Caco-2 (cell line): ENCODE results near the gene ARRDC2. TPM values are rescaled to one million over a fixed set of nuclear protein-coding genes. Genes with fewer than 3 reads are reported as not detected.

Source experiments
- BruUV-seq: library from RNA; stranded (reverse); fragments of 400-500 nt; replicated peaks from 2 replicates; lab custom pipeline; 2021; lab: Mats Ljungman, UMichigan
- CTCF ChIA-PET: fragments of 300-600 bp; sonication (Branson Sonifier 250); formaldehyde crosslinking; loops from one replicate; lab custom pipeline; 2022; ENCODE audit warnings: antibody characterized with exemption; lab: Charles Lee
- POLR2A ChIA-PET: fragments of 300-600 bp; sonication (Branson Sonifier 250); formaldehyde crosslinking; loops from one replicate; lab custom pipeline; 2022; ENCODE audit warnings: antibody characterized with exemption; lab: Charles Lee
- DNase-seq, 2 experiments: peaks; one replicate each; pipeline versions ENCODE4 v3.0.0 to v3.0.0-alpha.2; 2020 to 2022
- H3K27me3 ChIP-seq: replicated peaks from 2 replicates; pipeline ENCODE4 v1.6.0; 2011; ENCODE audit warnings: low read length; ENCODE audit not compliant: control insufficient read depth, insufficient read depth
- H3K36me3 ChIP-seq: 2 replicates; pipeline ENCODE4 v1.5.1; 2011; ENCODE audit warnings: low read length; ENCODE audit not compliant: control insufficient read depth, insufficient read depth
- H3K4me1 ChIP-seq: fragments of 250-450 bp; sonication (Bioruptor Pico); 2 replicates; pipeline ENCODE4 v1.5.1; 2020; ENCODE audit warnings: mild to moderate bottlenecking
- H3K4me3 ChIP-seq: 2 replicates; pipeline ENCODE4 v1.5.1; 2011; ENCODE audit warnings: low read depth, mild to moderate bottlenecking, control low read depth, low read length
- H3K9me3 ChIP-seq: fragments of 250-450 bp; sonication (Bioruptor Pico); 2 replicates; pipeline ENCODE4 v1.5.1; 2020; ENCODE audit warnings: mild to moderate bottlenecking, moderate library complexity
- H3K27ac Mint-ChIP-seq: one replicate; pipeline ENCODE4 v1.8.0; 2022; ENCODE audit warnings: mixed read lengths; ENCODE audit not compliant: unreplicated experiment
- H3K27me3 Mint-ChIP-seq: one replicate; pipeline ENCODE4 v1.8.0; 2022; ENCODE audit warnings: mixed read lengths; ENCODE audit not compliant: insufficient read depth, unreplicated experiment
- H3K36me3 Mint-ChIP-seq: one replicate; pipeline ENCODE4 v1.8.0; 2022; ENCODE audit warnings: mild to moderate bottlenecking, mixed read lengths; ENCODE audit not compliant: insufficient read depth, unreplicated experiment
- H3K4me1 Mint-ChIP-seq: one replicate; pipeline ENCODE4 v1.8.0; 2022; ENCODE audit warnings: low read depth, mixed read lengths; ENCODE audit not compliant: unreplicated experiment
- H3K4me3 Mint-ChIP-seq: one replicate; pipeline ENCODE4 v1.8.0; 2022; ENCODE audit warnings: mild to moderate bottlenecking, moderate library complexity, mixed read lengths; ENCODE audit not compliant: unreplicated experiment
- H3K9me3 Mint-ChIP-seq: one replicate; pipeline ENCODE4 v1.8.0; 2022; ENCODE audit warnings: mixed read lengths; ENCODE audit not compliant: unreplicated experiment
- CTCF ChIP-seq, 2 experiments: fragments of 200-600 bp in 1 of 2; IDR thresholded peaks; 1 replicate in 1 of 2; 2 replicates in 1 of 2; pipeline versions ENCODE4 v1.5.1 to v1.8.0; 2011 to 2022; ENCODE audit warnings: antibody characterized with exemption in 1 of 2, control low read depth in 1 of 2, inconsistent platforms in 1 of 2, low read depth in 1 of 2, low read length in 1 of 2, mild to moderate bottlenecking in 1 of 2, moderate library complexity in 1 of 2; ENCODE audit not compliant: insufficient read depth in 1 of 2, severe bottlenecking in 1 of 2, unreplicated experiment in 1 of 2
- intact Hi-C: fragments of 100-400 bp; cut with micrococcal nuclease; formaldehyde crosslinking; loops from one replicate; pipeline ENCODE4 v1.10.0; 2022; ENCODE audit not compliant: unreplicated experiment
- total RNA-seq: library from RNA; stranded (reverse); gene quantifications from 2 replicates; pipeline ENCODE4 v1.2.3, GENCODE V29; 2022

The ARRDC2 gene
- total RNA-seq, 1 experiment from 2014 or later: 6.0 TPM

- BruUV-seq: no TSS peak
- intact Hi-C loops: no loop called here
- CTCF ChIA-PET: no interaction called here
- H3K36me3 ChIP-seq: no peaks in the 10 kb centered on the region
- H3K4me3 ChIP-seq: no peak overlapping the region
- POLR2A ChIA-PET: no interaction called here
- H3K4me3 Mint-ChIP-seq: no peak overlapping the region
- no peaks in the 10 kb centered on the region for H3K9me3 ChIP-seq
- H3K9me3 Mint-ChIP-seq: no peaks in the 10 kb centered on the region
- H3K27me3 Mint-ChIP-seq: no peaks in the 10 kb centered on the region
- no peak for TF ChIP-seq CTCF (IDR thresholded peaks at IDR 0.05; ENCODE audit: insufficient read depth in 1 of 2, low read depth in 1 of 2, low read length in 1 of 2, severe bottlenecking in 1 of 2, unreplicated experiment in 1 of 2)
- no peak for DNase-seq
- H3K4me1 Mint-ChIP-seq: no peaks in the 10 kb centered on the region
- H3K4me1 ChIP-seq: no peaks in the 10 kb centered on the region
- H3K36me3 Mint-ChIP-seq: no peaks in the 10 kb centered on the region
- no peak overlapping the region for H3K27ac Mint-ChIP-seq
- H3K27me3 ChIP-seq: no peaks in the 10 kb centered on the region
Observed at GRCh38 chr19:17988161-17988560, 19.8 kb upstream of the ARRDC2 start.

- Histone ChIP-seq H3K36me3 (no peaks in the 10 kb centered on the region), H3K4me1 (no peaks in the 10 kb centered on the region), H3K9me3 (no peaks in the 10 kb centered on the region), H3K27me3 (no peaks in the 10 kb centered on the region), H3K4me3 (no peak overlapping the region)
- TF ChIP-seq CTCF (IDR thresholded peaks at IDR 0.05; ENCODE audit: insufficient read depth in 1 of 2, low read depth in 1 of 2, low read length in 1 of 2, severe bottlenecking in 1 of 2, unreplicated experiment in 1 of 2): no peak
- no peaks in the 10 kb centered on the region for H3K4me1 Mint-ChIP-seq
- H3K36me3 Mint-ChIP-seq: no peaks in the 10 kb centered on the region
- POLR2A ChIA-PET: no interaction called here
- DNase-seq: no peak
- H3K9me3 Mint-ChIP-seq: no peaks in the 10 kb centered on the region
- CTCF ChIA-PET: no interaction called here
- H3K27ac Mint-ChIP-seq: no peak overlapping the region
- no TSS peak for BruUV-seq
- no peak overlapping the region for H3K4me3 Mint-ChIP-seq
- intact Hi-C loops: no loop called here
- H3K27me3 Mint-ChIP-seq: no peaks in the 10 kb centered on the region
Observed at GRCh38 chr19:17989425-17990094, 18.4 kb upstream of the ARRDC2 start.

DNA sequence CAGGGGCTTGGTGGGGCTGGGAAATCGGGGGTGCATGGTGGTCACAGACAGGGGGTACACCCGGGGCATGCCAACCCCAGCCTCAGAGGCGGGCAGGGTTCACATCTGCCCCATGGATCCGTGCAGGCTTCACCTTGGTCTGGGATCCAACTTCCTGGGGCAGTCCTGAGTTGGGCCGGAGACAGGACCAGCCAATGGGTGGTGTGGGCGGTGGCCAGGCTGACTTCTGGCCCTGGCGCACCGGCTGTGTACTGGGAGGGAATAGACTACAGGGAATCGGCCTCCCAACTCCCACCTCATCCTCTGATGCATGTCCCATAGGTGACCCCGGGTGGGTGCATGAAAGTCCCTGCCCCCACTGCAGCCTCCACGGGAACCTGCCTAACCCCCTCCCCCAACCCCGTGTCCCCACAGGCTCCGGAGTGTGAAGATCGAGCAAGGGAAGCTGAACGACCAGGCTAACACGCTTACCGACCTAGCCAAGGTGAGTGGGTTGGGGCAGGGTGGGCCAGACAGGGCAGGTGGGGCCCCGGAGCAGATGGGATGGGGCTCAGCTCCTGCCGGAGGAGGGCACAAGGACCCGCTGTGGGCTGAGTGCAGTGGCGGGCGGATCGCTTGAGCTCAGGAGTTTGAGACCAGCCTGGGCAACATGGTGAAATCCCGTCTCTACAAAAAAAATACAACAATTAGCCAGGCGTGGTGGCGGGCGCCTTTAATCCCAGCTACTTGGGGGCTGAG lies 14.7 kb upstream of the ARRDC2 start:
- no peak overlapping the region for H3K4me3 ChIP-seq
- H3K4me1 ChIP-seq: no peaks in the 10 kb centered on the region
- DNase-seq: no peak
- TF ChIP-seq CTCF (IDR thresholded peaks at IDR 0.05; ENCODE audit: insufficient read depth in 1 of 2, low read depth in 1 of 2, low read length in 1 of 2, severe bottlenecking in 1 of 2, unreplicated experiment in 1 of 2): no peak
- intact Hi-C loops: no loop called here
- Mint-ChIP-seq H3K9me3 (no peaks in the 10 kb centered on the region), H3K27me3 (no peaks in the 10 kb centered on the region), H3K27ac (no peak overlapping the region), H3K4me3 (no peak overlapping the region), H3K4me1 (no peaks in the 10 kb centered on the region), H3K36me3 (no peaks in the 10 kb centered on the region)
- ChIA-PET POLR2A (no interaction called here), CTCF (interaction anchor here (0.5 kb wide), 1 partner anchor 40 kb away, joined by 3 read pairs; no protein-coding TSS in a partner anchor)
- BruUV-seq: no TSS peak
- H3K36me3 ChIP-seq: no peaks in the 10 kb centered on the region
- H3K27me3 ChIP-seq: no peaks in the 10 kb centered on the region
- H3K9me3 ChIP-seq: no peaks in the 10 kb centered on the region
